Ascending aorta (tissue), 2 donors: ENCODE data around the gene CDC26. TPM values are rescaled to one million over a fixed set of nuclear protein-coding genes. Genes with fewer than 3 reads are reported as not detected.
A peak's percentile ranks its signal among the peaks of the same experiment; 100 is the strongest.

Source experiments
- DNase-seq, 2 donors: peaks; one replicate each; pipeline ENCODE4 v3.0.0-alpha.2; 2019; ENCODE audit warnings: low spot score in 2 of 2
- H3K27ac ChIP-seq, 2 donors: fragments of 200-600 bp; sonication (generic); one replicate each; pipeline ENCODE4 v1.5.1; 2016 to 2017; ENCODE audit warnings: mild to moderate bottlenecking in 1 of 2
- H3K27me3 ChIP-seq: fragments of 200-600 bp; sonication (generic); one replicate; pipeline ENCODE4 v1.5.1; 2017
- H3K36me3 ChIP-seq, 2 donors: fragments of 200-600 bp; sonication (generic); one replicate each; pipeline ENCODE4 v1.5.1; 2016
- H3K4me1 ChIP-seq, 2 donors: fragments of 200-600 bp; sonication (generic); one replicate each; pipeline ENCODE4 v1.5.1; 2016 to 2017; ENCODE audit warnings: mild to moderate bottlenecking in 1 of 2
- H3K4me3 ChIP-seq, 2 donors: fragments of 200-600 bp; sonication (generic); one replicate each; pipeline ENCODE4 v1.5.1; 2016 to 2017; ENCODE audit warnings: mild to moderate bottlenecking in 1 of 2
- H3K9me3 ChIP-seq, 2 donors: fragments of 200-600 bp; sonication (generic); one replicate each; pipeline ENCODE4 v1.5.1; 2016
- intact Hi-C: fragments of 100-400 bp; cut with DNase I; formaldehyde crosslinking; loops from one replicate; pipeline ENCODE4 v1.15.1; 2023
- total RNA-seq: library from RNA; depleted of rRNA; stranded (reverse); fragments of >200 nt; gene quantifications from one replicate; pipeline ENCODE4 v1.1.0, GENCODE V29; 2016
- TF ChIP-seq, protein P1 (sequence below), 3 experiments: fragments of 200-600 bp in 2 of 3; fragments of 450-650 bp in 1 of 3; sonication (generic) in 2 of 3; IDR thresholded peaks; one replicate each; pipeline ENCODE4 v1.5.1; 2016 to 2019; ENCODE audit warnings: antibody characterized with exemption in 3 of 3, mild to moderate bottlenecking in 1 of 3, moderate library complexity in 1 of 3

The CDC26 gene
- 1.2 TPM for total RNA-seq

DNA sequence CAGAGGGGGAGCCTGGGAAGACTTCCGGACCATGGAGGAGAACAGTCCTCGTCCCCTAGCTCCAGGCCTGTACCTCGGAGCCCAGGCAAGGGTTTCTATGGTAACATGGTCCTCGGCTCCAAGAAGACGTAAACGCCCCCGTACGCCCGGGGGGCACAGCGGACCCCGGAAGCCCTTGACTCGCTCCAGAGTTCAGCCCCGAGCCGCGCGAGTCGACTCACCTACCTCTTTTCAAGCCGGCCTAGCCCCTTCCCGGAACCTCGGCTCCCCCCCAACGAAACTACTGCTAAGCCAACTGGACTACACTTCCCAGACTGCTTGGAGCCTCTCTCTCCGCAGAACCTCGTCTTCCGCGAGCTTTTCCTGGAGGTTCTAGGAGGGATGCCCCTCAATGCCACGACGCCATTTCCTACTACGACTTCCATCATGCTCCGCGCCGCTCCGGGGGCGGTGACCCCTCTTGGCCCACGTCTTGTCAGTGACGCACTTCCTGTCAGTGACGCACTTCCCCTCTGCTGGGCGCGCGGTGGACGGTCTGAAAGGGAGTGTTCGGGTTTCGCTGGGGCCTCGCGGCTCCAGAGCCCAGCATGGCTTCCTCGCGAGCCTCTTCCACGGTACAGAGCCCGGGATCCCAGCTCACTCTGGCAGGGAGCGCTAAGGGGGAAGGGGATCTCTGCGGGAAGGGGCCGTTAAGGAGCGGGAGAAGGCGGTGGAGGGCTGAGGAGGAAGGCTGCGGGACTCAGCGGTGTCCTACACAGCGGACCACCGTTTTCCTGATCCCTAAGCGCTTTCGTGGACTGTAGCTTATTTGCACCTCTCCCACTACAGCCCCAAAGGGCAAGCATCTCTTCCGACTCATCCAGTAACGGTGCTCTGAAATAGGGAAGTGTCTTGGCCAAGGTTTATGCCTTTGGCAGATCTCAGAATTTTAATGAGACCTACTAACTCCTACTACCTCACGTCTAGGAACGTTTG is at the start of gene CDC26, which contains the start of gene PRPF4:
TSS of gene CDC26 (minus strand) at position 416 of the 975 bp plus-strand sequence. CDS start 3,065 bp downstream, outside the sequence.
TSS of gene PRPF4 (plus strand) at position 502 of the 975 bp plus-strand sequence. CDS start at position 588, 86 bp downstream.
- intact Hi-C loops: loop anchor here (1.0 to 5.0 kb wide), 7 partner anchors 54 to 383 kb away; partner anchors contain the start of genes ALAD, C9orf43, FKBP15 and POLE3

GRCh38 chr9:113322671-113323070 is 47.3 kb upstream of the CDC26 start:
- no peak overlapping the region for H3K4me3 ChIP-seq
- H3K9me3 ChIP-seq: no peaks in the 10 kb centered on the region
- no peak overlapping the region for H3K27ac ChIP-seq
- intact Hi-C loops: no loop called here
- TF ChIP-seq, protein P1, sequence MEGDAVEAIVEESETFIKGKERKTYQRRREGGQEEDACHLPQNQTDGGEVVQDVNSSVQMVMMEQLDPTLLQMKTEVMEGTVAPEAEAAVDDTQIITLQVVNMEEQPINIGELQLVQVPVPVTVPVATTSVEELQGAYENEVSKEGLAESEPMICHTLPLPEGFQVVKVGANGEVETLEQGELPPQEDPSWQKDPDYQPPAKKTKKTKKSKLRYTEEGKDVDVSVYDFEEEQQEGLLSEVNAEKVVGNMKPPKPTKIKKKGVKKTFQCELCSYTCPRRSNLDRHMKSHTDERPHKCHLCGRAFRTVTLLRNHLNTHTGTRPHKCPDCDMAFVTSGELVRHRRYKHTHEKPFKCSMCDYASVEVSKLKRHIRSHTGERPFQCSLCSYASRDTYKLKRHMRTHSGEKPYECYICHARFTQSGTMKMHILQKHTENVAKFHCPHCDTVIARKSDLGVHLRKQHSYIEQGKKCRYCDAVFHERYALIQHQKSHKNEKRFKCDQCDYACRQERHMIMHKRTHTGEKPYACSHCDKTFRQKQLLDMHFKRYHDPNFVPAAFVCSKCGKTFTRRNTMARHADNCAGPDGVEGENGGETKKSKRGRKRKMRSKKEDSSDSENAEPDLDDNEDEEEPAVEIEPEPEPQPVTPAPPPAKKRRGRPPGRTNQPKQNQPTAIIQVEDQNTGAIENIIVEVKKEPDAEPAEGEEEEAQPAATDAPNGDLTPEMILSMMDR (IDR thresholded peaks at IDR 0.05): no peak
- no peaks in the 10 kb centered on the region for H3K27me3 ChIP-seq
- H3K4me1 ChIP-seq: peaks cover 0 to 5% of the 10 kb centered on the region in 2 donors
- H3K36me3 ChIP-seq: no peaks in the 10 kb centered on the region
- no peak for DNase-seq

More for the DNA sequence above, at the start of gene CDC26, which contains the start of gene PRPF4:
- Histone ChIP-seq H3K4me1 (peaks cover 3 to 15% of the 10 kb centered on the region in 2 donors), H3K4me3 (peak within 1 kb of the TSS; percentile 79 to 81), H3K27ac (peak within 1 kb of the TSS; percentile 91 to 93), H3K36me3 (peaks cover 43 to 60% of the 10 kb centered on the region in 2 donors), H3K9me3 (no peaks in the 10 kb centered on the region), H3K27me3 (no peaks in the 10 kb centered on the region)
- TF ChIP-seq, protein P1 (IDR thresholded peaks at IDR 0.05): no peak
- peak; percentile 89 to 99 for DNase-seq

DNA sequence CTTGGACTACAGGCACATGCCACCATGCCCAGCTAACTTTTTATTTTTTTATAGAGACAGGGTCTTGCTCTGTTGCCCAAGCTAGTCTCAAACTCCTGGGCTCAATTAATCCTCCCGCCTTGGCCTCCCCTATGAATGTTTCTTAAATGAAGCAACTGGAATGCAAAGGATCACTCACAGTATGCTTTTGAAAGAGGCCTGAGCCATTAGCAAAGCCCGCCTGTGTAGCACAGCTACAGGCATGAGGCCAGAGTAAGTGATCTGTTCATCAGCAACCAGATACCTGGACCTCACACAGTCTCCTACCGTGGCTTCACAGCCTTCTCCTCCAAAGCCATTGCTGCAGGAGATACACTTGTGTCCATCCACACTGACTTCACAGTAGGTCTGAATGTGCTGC is 44.7 kb upstream of the CDC26 start:
- H3K4me1 ChIP-seq: peaks cover 0 to 14% of the 10 kb centered on the region in 2 donors
- TF ChIP-seq, protein P1 (IDR thresholded peaks at IDR 0.05): no peak
- H3K27me3 ChIP-seq: no peaks in the 10 kb centered on the region
- intact Hi-C loops: no loop called here
- no peaks in the 10 kb centered on the region for H3K9me3 ChIP-seq
- no peaks in the 10 kb centered on the region for H3K36me3 ChIP-seq
- H3K4me3 ChIP-seq: no peak overlapping the region
- no peak overlapping the region for H3K27ac ChIP-seq
- no peak for DNase-seq

GRCh38 chr9:113319054-113319453 is 43.7 kb upstream of the CDC26 start:
- H3K9me3 ChIP-seq: no peaks in the 10 kb centered on the region
- intact Hi-C loops: no loop called here
- H3K4me3 ChIP-seq: no peak overlapping the region
- TF ChIP-seq, protein P1 (IDR thresholded peaks at IDR 0.05): no peak
- H3K27ac ChIP-seq: no peak overlapping the region
- DNase-seq: no peak
- H3K36me3 ChIP-seq: no peaks in the 10 kb centered on the region
- peaks cover 0 to 14% of the 10 kb centered on the region in 2 donors for H3K4me1 ChIP-seq
- H3K27me3 ChIP-seq: no peaks in the 10 kb centered on the region

- intact Hi-C loops: no loop called here
- DNase-seq: no peak
- Histone ChIP-seq H3K27me3 (no peaks in the 10 kb centered on the region), H3K4me1 (peaks cover 0 to 14% of the 10 kb centered on the region in 2 donors), H3K36me3 (no peaks in the 10 kb centered on the region), H3K4me3 (no peak overlapping the region), H3K27ac (no peak overlapping the region), H3K9me3 (no peaks in the 10 kb centered on the region)
- TF ChIP-seq, protein P1 (IDR thresholded peaks at IDR 0.05): peak in 1 of 3 experiments; percentile 13
These were observed 42.4 kb upstream of the CDC26 start for GRCh38 chr9:113317777-113318176.
